HG03575 (cell line): ENCODE data around the gene SERTAD3.
"Not testable (repeated sequence)": the region's sequence is repeated elsewhere in the genome, so short reads cannot be mapped to it uniquely, and the experiment has no call there.

Experiments
- ATAC-seq: cut with Tn5 transposase; IDR thresholded peaks from one replicate; pipeline ENCODE4 v1.9.1; 2021; ENCODE audit not compliant: unreplicated experiment, insufficient number of reproducible peaks, low FRiP score; ENCODE audit errors: extremely low read depth

Gene SERTAD3

GRCh38 chr19:40416918-40417642 lies 27.1 kb downstream of the SERTAD3 start:
- no peak for ATAC-seq

- ATAC-seq, result no peak
These were observed 28.4 kb downstream of the SERTAD3 start for GRCh38 chr19:40415768-40416167.

- ATAC-seq, result no peak
These were observed 29.3 kb downstream of the SERTAD3 start for GRCh38 chr19:40414542-40415535.

- ATAC-seq, result no peak
These were observed 30.8 kb downstream of the SERTAD3 start, which contains the start of gene PRX for GRCh38 chr19:40413291-40413845. TSS of gene PRX (minus strand) at chr19:40413378. CDS start at chr19:40407932, 5,446 bp downstream.

- ATAC-seq, result no peak
These were observed 31.3 kb downstream of the SERTAD3 start for GRCh38 chr19:40412866-40413265.

GRCh38 chr19:40411958-40412499 lies 32.1 kb downstream of the SERTAD3 start:
- no peak for ATAC-seq

- ATAC-seq, result no peak
These were observed 32.9 kb downstream of the SERTAD3 start for GRCh38 chr19:40411125-40411842.

GRCh38 chr19:40410030-40410389 lies 34.1 kb downstream of the SERTAD3 start:
- no peak for ATAC-seq

- ATAC-seq, result not testable (repeated sequence)
These were observed 35.6 kb downstream of the SERTAD3 start for GRCh38 chr19:40408598-40408925.

- no peak for ATAC-seq
These were observed 36.2 kb downstream of the SERTAD3 start for GRCh38 chr19:40407714-40408597.

- no peak for ATAC-seq
These were observed 40.7 kb downstream of the SERTAD3 start for GRCh38 chr19:40403262-40403984.

GRCh38 chr19:40400559-40400958 lies 43.6 kb downstream of the SERTAD3 start:
- ATAC-seq, result no peak

GRCh38 chr19:40398417-40399131 lies 45.6 kb downstream of the SERTAD3 start:
- ATAC-seq, result no peak

- no peak for ATAC-seq
These were observed 46.6 kb downstream of the SERTAD3 start for GRCh38 chr19:40397568-40397906.

GRCh38 chr19:40396886-40397567 lies 47.1 kb downstream of the SERTAD3 start:
- no peak for ATAC-seq

GRCh38 chr19:40395956-40396355 lies 48.2 kb downstream of the SERTAD3 start:
- ATAC-seq, result no peak
